ENCODE measurements around the gene MMP7. TPM values are rescaled to one million over a fixed set of nuclear protein-coding genes. Genes with fewer than 3 reads are reported as not detected.

Gene MMP7
- total RNA-seq, 4 donors from 2014 or later, result not detected

- TF ChIP-seq POLR2A (IDR thresholded peaks at IDR 0.05) (no peak), CTCF (IDR thresholded peaks at IDR 0.05) (no peak), EP300 (IDR thresholded peaks at IDR 0.05) (no peak)
- H3K27ac ChIP-seq, result peak overlapping the region in 2 of 4 donors; percentile 63 to 71
- no peaks in the 10 kb centered on the region for H3K36me3 ChIP-seq
- H3K4me1 ChIP-seq, result peaks cover 0 to 26% (median 0%) of the 10 kb centered on the region in 4 donors
- no peak overlapping the region for H3K4me3 ChIP-seq
- DNase-seq (ENCODE audit: low spot score in 2 of 2), result no peak
- WGBS, 2 donors, result 72 to 80% methylated on average over 3 of the region's 3 CpGs
- H3K9me3 ChIP-seq, result no peaks in the 10 kb centered on the region
- H3K27me3 ChIP-seq, result no peaks in the 10 kb centered on the region
Measured at GRCh38 chr11:102499151-102499550, 31.4 kb downstream of the MMP7 start.

- no peak for TF ChIP-seq POLR2A (IDR thresholded peaks at IDR 0.05)
- 99 to 100% methylated on average over 3 of the region's 4 CpGs for WGBS, 2 donors
- no peaks in the 10 kb centered on the region for H3K36me3 ChIP-seq
Measured at GRCh38 chr11:102497061-102497460, 33.5 kb downstream of the MMP7 start.

GRCh38 chr11:102495161-102496042, 35.1 kb downstream of the MMP7 start:
- Histone ChIP-seq H3K4me1 (peaks cover 0 to 26% (median 0%) of the 10 kb centered on the region in 4 donors), H3K36me3 (no peaks in the 10 kb centered on the region), H3K27me3 (no peaks in the 10 kb centered on the region), H3K27ac (peak overlapping the region in 3 of 4 donors; percentile 2 to 71 (median 17)), H3K4me3 (no peak overlapping the region), H3K9me3 (no peaks in the 10 kb centered on the region)
- TF ChIP-seq EP300 (IDR thresholded peaks at IDR 0.05), result no peak
- TF ChIP-seq CTCF (IDR thresholded peaks at IDR 0.05), result peak; percentile 54 to 84 (median 68)
- no peak for TF ChIP-seq POLR2A (IDR thresholded peaks at IDR 0.05)
- 27 to 30% methylated on average over 12 of the region's 12 CpGs for WGBS, 2 donors
- no peak for DNase-seq (ENCODE audit: low spot score in 2 of 2)

More at GRCh38 chr11:102497061-102497460, 33.5 kb downstream of the MMP7 start:
- Histone ChIP-seq H3K27me3 (no peaks in the 10 kb centered on the region), H3K9me3 (no peaks in the 10 kb centered on the region), H3K4me3 (no peak overlapping the region), H3K4me1 (peaks cover 0 to 26% (median 0%) of the 10 kb centered on the region in 4 donors), H3K27ac (peak overlapping the region in 3 of 4 donors; percentile 41 to 71 (median 63))
- DNase-seq (ENCODE audit: low spot score in 2 of 2), result no peak

- H3K27me3 ChIP-seq, result no peaks in the 10 kb centered on the region
- H3K27ac ChIP-seq, result peak overlapping the region in 1 of 4 donors; percentile 34
- no peak for DNase-seq (ENCODE audit: low spot score in 2 of 2)
- peaks cover 0 to 26% (median 0%) of the 10 kb centered on the region in 4 donors for H3K4me1 ChIP-seq
- TF ChIP-seq POLR2A (IDR thresholded peaks at IDR 0.05), result no peak
- no peak for TF ChIP-seq EP300 (IDR thresholded peaks at IDR 0.05)
- no peak for TF ChIP-seq CTCF (IDR thresholded peaks at IDR 0.05)
- H3K4me3 ChIP-seq, result no peak overlapping the region
- H3K9me3 ChIP-seq, result no peaks in the 10 kb centered on the region
- no peaks in the 10 kb centered on the region for H3K36me3 ChIP-seq
- WGBS, 2 donors, result 52 to 64% methylated on average over 6 of the region's 6 CpGs
Measured at GRCh38 chr11:102494216-102494615, 36.3 kb downstream of the MMP7 start.

- no peaks in the 10 kb centered on the region for H3K36me3 ChIP-seq
- no peak for DNase-seq (ENCODE audit: low spot score in 2 of 2)
- H3K9me3 ChIP-seq, result no peaks in the 10 kb centered on the region
- WGBS, 2 donors, result 74 to 79% methylated on average over 5 of the region's 5 CpGs
- H3K4me1 ChIP-seq, result peaks cover 0 to 19% (median 0%) of the 10 kb centered on the region in 4 donors
- TF ChIP-seq POLR2A (IDR thresholded peaks at IDR 0.05), result no peak
- no peak for TF ChIP-seq EP300 (IDR thresholded peaks at IDR 0.05)
- TF ChIP-seq CTCF (IDR thresholded peaks at IDR 0.05), result no peak
- H3K4me3 ChIP-seq, result no peak overlapping the region
- no peaks in the 10 kb centered on the region for H3K27me3 ChIP-seq
- no peak overlapping the region for H3K27ac ChIP-seq
Measured at GRCh38 chr11:102493524-102493923, 37.0 kb downstream of the MMP7 start.
